Activated B cell treated with CpG ODN at 0.5 μM for 24 hours (primary cell): ENCODE measurements around the gene APOC3. TPM values are rescaled to one million over a fixed set of nuclear protein-coding genes. Genes with fewer than 3 reads are reported as not detected.

Experiments used
- ATAC-seq: fragments of 200-7000 bp; cut with Tn5 transposase; one replicate; pipeline ENCODE4 v1.10.0; 2021; ENCODE audit warnings: low read depth, mild to moderate bottlenecking, moderate library complexity
- CTCF ChIA-PET: fragments of 350-600 bp; sonication (Branson Sonifier 250); formaldehyde crosslinking; loops from one replicate; lab custom pipeline; 2021; ENCODE audit warnings: antibody characterized with exemption; lab: Charles Lee
- POLR2A ChIA-PET: fragments of 350-600 bp; sonication (Branson Sonifier 250); formaldehyde crosslinking; loops from one replicate; lab custom pipeline; 2021; ENCODE audit warnings: antibody characterized with exemption; lab: Charles Lee
- DNase-seq: peaks from one replicate; pipeline ENCODE4 v3.0.0; 2022
- H3K27ac Mint-ChIP-seq: one replicate; pipeline ENCODE4 v1.8.0; 2020; ENCODE audit warnings: mixed read lengths
- H3K27me3 Mint-ChIP-seq: one replicate; pipeline ENCODE4 v1.8.0; 2021; ENCODE audit warnings: mixed read lengths
- H3K36me3 Mint-ChIP-seq: one replicate; pipeline ENCODE4 v1.8.0; 2021; ENCODE audit warnings: low read depth, mixed read lengths
- H3K4me1 Mint-ChIP-seq: one replicate; pipeline ENCODE4 v1.8.0; 2021; ENCODE audit warnings: mixed read lengths
- H3K4me3 Mint-ChIP-seq: one replicate; pipeline ENCODE4 v1.8.0; 2020; ENCODE audit warnings: mild to moderate bottlenecking, mixed read lengths
- H3K9me3 Mint-ChIP-seq: one replicate; pipeline ENCODE4 v1.8.0; 2020; ENCODE audit warnings: mixed read lengths
- CTCF ChIP-seq: fragments of 200-600 bp; IDR thresholded peaks from one replicate; pipeline ENCODE4 v1.8.0; 2022; ENCODE audit warnings: antibody characterized with exemption, mild to moderate bottlenecking
- intact Hi-C: fragments of 100-400 bp; cut with micrococcal nuclease; formaldehyde crosslinking; loops from one replicate; pipeline ENCODE4 v1.15.1; 2024
- total RNA-seq: library from RNA; stranded (reverse); gene quantifications from 2 replicates; pipeline ENCODE4 v1.2.3, GENCODE V29; 2022

The APOC3 gene
- total RNA-seq, 1 donor from 2014 or later, result not detected

- Mint-ChIP-seq H3K27ac (no peak overlapping the region), H3K27me3 (no peaks in the 10 kb centered on the region), H3K9me3 (no peaks in the 10 kb centered on the region), H3K4me1 (peaks cover 4% of the 10 kb centered on the region), H3K36me3 (peaks cover 23% of the 10 kb centered on the region), H3K4me3 (no peak overlapping the region)
- no peak for ATAC-seq
- ChIA-PET POLR2A (no interaction called here), CTCF (no interaction called here)
- intact Hi-C loops, result no loop called here
- TF ChIP-seq CTCF, result no peak
- DNase-seq, result no peak
Measured at GRCh38 chr11:116840746-116841296, 11.1 kb downstream of the APOC3 start.

- ChIA-PET POLR2A (interaction anchor here (0.6 kb wide), 1 partner anchor 258 kb away, joined by 3 read pairs; no protein-coding TSS in a partner anchor), CTCF (no interaction called here)
- Mint-ChIP-seq H3K27me3 (no peaks in the 10 kb centered on the region), H3K9me3 (no peaks in the 10 kb centered on the region), H3K36me3 (peaks cover 36% of the 10 kb centered on the region), H3K27ac (no peak overlapping the region), H3K4me3 (no peak overlapping the region), H3K4me1 (no peaks in the 10 kb centered on the region)
- intact Hi-C loops, result no loop called here
- DNase-seq (no peak), ATAC-seq (no peak)
- no peak for TF ChIP-seq CTCF
Measured at GRCh38 chr11:116842117-116842516, 12.4 kb downstream of the APOC3 start.

- H3K4me1 Mint-ChIP-seq, result no peaks in the 10 kb centered on the region
- intact Hi-C loops, result no loop called here
- TF ChIP-seq CTCF, result no peak
- H3K27me3 Mint-ChIP-seq, result no peaks in the 10 kb centered on the region
- peaks cover 44% of the 10 kb centered on the region for H3K36me3 Mint-ChIP-seq
- POLR2A ChIA-PET, result no interaction called here
- no peak for DNase-seq
- no peak overlapping the region for H3K4me3 Mint-ChIP-seq
- CTCF ChIA-PET, result no interaction called here
- H3K27ac Mint-ChIP-seq, result no peak overlapping the region
- H3K9me3 Mint-ChIP-seq, result no peaks in the 10 kb centered on the region
- no peak for ATAC-seq
Measured at GRCh38 chr11:116842909-116843308, 13.2 kb downstream of the APOC3 start.

- DNase-seq, result no peak
- H3K9me3 Mint-ChIP-seq, result no peaks in the 10 kb centered on the region
- TF ChIP-seq CTCF, result no peak
- ATAC-seq, result no peak
- H3K27ac Mint-ChIP-seq, result no peak overlapping the region
- intact Hi-C loops, result no loop called here
- no peak overlapping the region for H3K4me3 Mint-ChIP-seq
- ChIA-PET CTCF (no interaction called here), POLR2A (no interaction called here)
- H3K4me1 Mint-ChIP-seq, result no peaks in the 10 kb centered on the region
- H3K36me3 Mint-ChIP-seq, result peaks cover 49% of the 10 kb centered on the region
- H3K27me3 Mint-ChIP-seq, result no peaks in the 10 kb centered on the region
Measured at GRCh38 chr11:116843661-116844060, 14.0 kb downstream of the APOC3 start.

GRCh38 chr11:116844722-116845121 lies 15.0 kb downstream of the APOC3 start:
- no peaks in the 10 kb centered on the region for H3K9me3 Mint-ChIP-seq
- H3K27me3 Mint-ChIP-seq, result no peaks in the 10 kb centered on the region
- TF ChIP-seq CTCF, result no peak
- peaks cover 3% of the 10 kb centered on the region for H3K4me1 Mint-ChIP-seq
- no peak overlapping the region for H3K27ac Mint-ChIP-seq
- ChIA-PET POLR2A (no interaction called here), CTCF (interaction anchor here (0.6 kb wide), 1 partner anchor 261 kb away, joined by 3 read pairs; no protein-coding TSS in a partner anchor)
- peaks cover 57% of the 10 kb centered on the region for H3K36me3 Mint-ChIP-seq
- H3K4me3 Mint-ChIP-seq, result no peak overlapping the region
- no peak for ATAC-seq
- DNase-seq, result no peak
- intact Hi-C loops, result no loop called here
